ENCODE data around the gene SHB. TPM values are rescaled to one million over a fixed set of nuclear protein-coding genes. Genes with fewer than 3 reads are reported as not detected.

SHB gene
- total RNA-seq, 2 experiments from 2014 or later = 2.8 to 3.2 TPM

DNA sequence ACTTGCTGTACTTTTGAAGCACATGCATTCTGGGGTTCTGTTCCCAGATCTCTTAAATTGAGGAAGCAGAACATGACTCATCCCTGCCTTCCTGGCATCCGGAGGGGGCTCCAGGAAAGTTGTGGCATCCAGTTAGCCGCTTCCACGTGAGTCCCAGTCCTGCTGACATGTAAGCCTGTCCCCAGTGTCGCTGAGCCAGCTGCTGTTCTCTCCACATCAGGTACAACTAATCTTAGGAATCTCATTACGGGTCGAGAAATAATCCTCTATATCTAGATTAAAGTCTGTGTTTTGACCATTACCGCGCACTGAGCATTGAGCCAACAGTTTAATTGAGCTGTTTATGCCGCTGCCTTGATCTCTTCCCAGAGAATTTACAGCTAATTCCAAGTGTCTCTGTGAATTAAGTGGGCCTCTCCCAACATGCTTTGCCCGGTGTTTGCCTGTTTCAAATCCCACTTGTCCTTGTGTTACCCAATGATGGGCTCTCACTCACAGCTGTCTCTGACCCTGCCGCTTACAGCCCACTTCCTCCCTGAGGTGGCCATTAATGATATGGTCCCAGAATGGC, 10.5 kb upstream of the SHB start:
- Mint-ChIP-seq H3K27me3 (peaks cover 14% of the 10 kb centered on the region), H3K36me3 (ENCODE audit: low read depth) (no peaks in the 10 kb centered on the region), H3K4me1 (ENCODE audit: low read depth) (no peaks in the 10 kb centered on the region), H3K9me3 (no peaks in the 10 kb centered on the region), H3K4me3 (no peak overlapping the region), H3K27ac (no peak overlapping the region)
- TF ChIP-seq CTCF (IDR thresholded peaks at IDR 0.05) = no peak
- DNase-seq (no peak), ATAC-seq (no peak)
- intact Hi-C loops (cut with micrococcal nuclease) = loop anchor here (10.0 kb wide), 2 partner anchors 85 to 285 kb away; no protein-coding TSS in a partner anchor
- ChIA-PET CTCF (interaction anchor here (1.3 to 7.0 kb wide), 3 partner anchors 9 to 166 kb away, joined by 3 to 33 read pairs (median 4); no protein-coding TSS in a partner anchor), POLR2A (no interaction called here)

GRCh38 chr9:38075272-38075671, 6.2 kb upstream of the SHB start:
- Mint-ChIP-seq H3K27ac (no peak overlapping the region), H3K36me3 (ENCODE audit: low read depth) (no peaks in the 10 kb centered on the region), H3K4me1 (ENCODE audit: low read depth) (peaks cover 2% of the 10 kb centered on the region), H3K4me3 (no peak overlapping the region), H3K27me3 (peaks cover 14% of the 10 kb centered on the region), H3K9me3 (no peaks in the 10 kb centered on the region)
- POLR2A ChIA-PET = interaction anchor here (0.6 kb wide), 1 partner anchor 327 kb away, joined by 3 read pairs; no protein-coding TSS in a partner anchor
- TF ChIP-seq CTCF (IDR thresholded peaks at IDR 0.05) = no peak
- intact Hi-C loops (cut with micrococcal nuclease) = no loop called here
- DNase-seq (no peak), ATAC-seq (no peak)
- CTCF ChIA-PET = interaction anchor here (1.3 to 7.0 kb wide), 3 partner anchors 13 to 161 kb away, joined by 3 to 33 read pairs (median 3); no protein-coding TSS in a partner anchor

DNA sequence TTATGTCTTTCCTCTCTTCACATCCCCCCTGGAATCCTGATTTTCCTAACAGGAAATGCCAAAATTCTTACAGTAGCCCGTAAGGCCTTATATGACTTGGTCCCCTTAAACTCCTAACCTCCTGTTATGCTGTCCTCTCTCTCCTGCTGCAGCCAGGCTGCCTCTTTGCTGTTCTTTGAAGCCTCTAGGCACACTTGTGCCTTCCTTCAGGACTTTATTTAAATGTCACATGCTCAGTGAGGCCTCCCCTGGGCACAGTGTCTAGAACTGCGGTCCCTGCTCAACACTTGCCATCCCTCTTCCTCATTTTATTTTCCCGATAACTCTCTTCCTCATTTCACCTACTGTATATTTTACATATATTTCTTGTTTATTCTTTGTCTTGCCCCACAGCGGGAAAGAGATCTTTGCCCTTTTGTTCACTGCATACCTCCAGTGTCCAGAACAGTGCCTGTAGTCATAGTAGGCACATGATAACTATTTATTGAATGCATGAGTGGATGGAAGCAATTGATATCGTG, 5.5 kb upstream of the SHB start:
- Mint-ChIP-seq H3K27ac (no peak overlapping the region), H3K9me3 (no peaks in the 10 kb centered on the region), H3K27me3 (peaks cover 9% of the 10 kb centered on the region), H3K36me3 (ENCODE audit: low read depth) (no peaks in the 10 kb centered on the region), H3K4me3 (no peak overlapping the region), H3K4me1 (ENCODE audit: low read depth) (peaks cover 5% of the 10 kb centered on the region)
- ChIA-PET POLR2A (no interaction called here), CTCF (interaction anchor here (7.0 kb wide), 1 partner anchor 14 kb away, joined by 33 read pairs; no protein-coding TSS in a partner anchor)
- no peak for TF ChIP-seq CTCF (IDR thresholded peaks at IDR 0.05)
- intact Hi-C loops (cut with micrococcal nuclease) = no loop called here
- no peak for DNase-seq
- no peak for ATAC-seq

DNA sequence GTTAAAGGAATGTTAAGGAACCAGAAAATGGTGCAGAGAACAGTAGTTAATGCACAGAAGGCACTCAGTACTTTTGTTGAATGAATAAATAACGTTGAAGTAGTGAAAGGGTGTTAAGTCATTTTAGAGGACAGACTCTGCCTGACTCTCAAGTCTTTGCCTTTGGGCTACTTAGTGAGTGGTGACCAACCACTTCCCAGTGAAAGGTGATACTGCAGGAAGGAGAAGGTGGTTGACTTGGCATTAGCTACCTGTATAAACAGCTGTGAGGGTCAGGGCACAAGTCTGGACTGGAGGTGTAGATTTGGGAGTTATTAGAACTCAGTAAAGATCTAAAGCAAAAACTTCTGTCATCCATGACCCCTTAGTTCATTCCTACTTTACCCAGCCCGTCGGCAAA, 4.9 kb upstream of the SHB start:
- DNase-seq = no peak
- H3K36me3 Mint-ChIP-seq (ENCODE audit: low read depth) = no peaks in the 10 kb centered on the region
- H3K9me3 Mint-ChIP-seq = no peaks in the 10 kb centered on the region
- peaks cover 3% of the 10 kb centered on the region for H3K27me3 Mint-ChIP-seq
- ChIA-PET CTCF (interaction anchor here (7.0 kb wide), 1 partner anchor 15 kb away, joined by 33 read pairs; no protein-coding TSS in a partner anchor), POLR2A (no interaction called here)
- H3K4me3 Mint-ChIP-seq = no peak overlapping the region
- no peak for ATAC-seq
- H3K27ac Mint-ChIP-seq = no peak overlapping the region
- peaks cover 5% of the 10 kb centered on the region for H3K4me1 Mint-ChIP-seq (ENCODE audit: low read depth)
- no peak for TF ChIP-seq CTCF (IDR thresholded peaks at IDR 0.05)
- intact Hi-C loops (cut with micrococcal nuclease) = no loop called here

DNA sequence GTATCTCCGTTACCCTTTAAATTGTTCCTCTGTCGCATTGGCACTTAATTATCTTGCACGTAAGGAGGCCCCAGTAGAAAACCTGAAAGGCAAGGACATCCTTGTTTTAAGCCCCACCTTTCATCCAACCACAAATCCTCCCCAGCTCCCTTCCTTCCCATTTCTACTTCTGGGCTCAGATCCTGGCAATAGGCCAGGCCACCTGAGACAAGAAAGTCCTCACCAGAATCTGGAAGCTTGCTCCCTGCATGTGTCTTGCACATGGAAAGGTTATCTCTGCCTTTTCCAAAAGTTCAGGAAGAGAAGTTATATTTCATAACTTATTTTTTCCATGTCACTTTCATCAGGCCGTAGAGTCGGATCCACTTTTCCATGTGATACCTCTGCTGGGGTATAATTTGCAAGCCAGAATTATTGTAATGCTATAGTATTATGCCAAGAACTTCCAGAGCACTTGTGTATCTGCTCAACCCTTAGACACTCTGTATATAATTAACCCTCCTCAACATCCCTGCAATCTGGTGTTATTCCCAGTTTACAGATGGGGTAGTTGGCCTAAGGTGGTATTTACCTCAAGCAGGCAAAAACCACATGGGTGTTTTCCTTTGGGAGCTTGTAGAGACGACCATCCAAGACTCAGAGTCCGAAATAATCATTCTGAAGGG, 2.6 kb upstream of the SHB start:
- H3K4me1 Mint-ChIP-seq (ENCODE audit: low read depth) = peaks cover 14% of the 10 kb centered on the region
- H3K36me3 Mint-ChIP-seq (ENCODE audit: low read depth) = no peaks in the 10 kb centered on the region
- no peak overlapping the region for H3K27ac Mint-ChIP-seq
- ATAC-seq (no peak), DNase-seq (no peak)
- POLR2A ChIA-PET = no interaction called here
- H3K4me3 Mint-ChIP-seq = no peak overlapping the region
- no peaks in the 10 kb centered on the region for H3K9me3 Mint-ChIP-seq
- CTCF ChIA-PET = interaction anchor here (1.0 to 2.3 kb wide), 6 partner anchors 9 to 158 kb away, joined by 3 to 12 read pairs (median 4); no protein-coding TSS in a partner anchor
- intact Hi-C loops (cut with micrococcal nuclease) = no loop called here
- peaks cover 4% of the 10 kb centered on the region for H3K27me3 Mint-ChIP-seq
- TF ChIP-seq CTCF (IDR thresholded peaks at IDR 0.05) = no peak
